ENCODE results near the gene PNPLA6.

Gene PNPLA6

GRCh38 chr19:7515645-7516151 lies 19.8 kb upstream of the PNPLA6 start, which contains the start of gene ZNF358:
ZNF358 (plus strand) TSS chr19:7516103; CDS start chr19:7519243, 3,140 bp downstream.
- H3K4me3 ChIP-seq (ENCODE audit: low read depth, low read length), result peak within 1 kb of the TSS; percentile 81
- TF ChIP-seq, protein P1, sequence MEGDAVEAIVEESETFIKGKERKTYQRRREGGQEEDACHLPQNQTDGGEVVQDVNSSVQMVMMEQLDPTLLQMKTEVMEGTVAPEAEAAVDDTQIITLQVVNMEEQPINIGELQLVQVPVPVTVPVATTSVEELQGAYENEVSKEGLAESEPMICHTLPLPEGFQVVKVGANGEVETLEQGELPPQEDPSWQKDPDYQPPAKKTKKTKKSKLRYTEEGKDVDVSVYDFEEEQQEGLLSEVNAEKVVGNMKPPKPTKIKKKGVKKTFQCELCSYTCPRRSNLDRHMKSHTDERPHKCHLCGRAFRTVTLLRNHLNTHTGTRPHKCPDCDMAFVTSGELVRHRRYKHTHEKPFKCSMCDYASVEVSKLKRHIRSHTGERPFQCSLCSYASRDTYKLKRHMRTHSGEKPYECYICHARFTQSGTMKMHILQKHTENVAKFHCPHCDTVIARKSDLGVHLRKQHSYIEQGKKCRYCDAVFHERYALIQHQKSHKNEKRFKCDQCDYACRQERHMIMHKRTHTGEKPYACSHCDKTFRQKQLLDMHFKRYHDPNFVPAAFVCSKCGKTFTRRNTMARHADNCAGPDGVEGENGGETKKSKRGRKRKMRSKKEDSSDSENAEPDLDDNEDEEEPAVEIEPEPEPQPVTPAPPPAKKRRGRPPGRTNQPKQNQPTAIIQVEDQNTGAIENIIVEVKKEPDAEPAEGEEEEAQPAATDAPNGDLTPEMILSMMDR (IDR thresholded peaks at IDR 0.05; ENCODE audit: low read depth, low read length), result no peak

DNA sequence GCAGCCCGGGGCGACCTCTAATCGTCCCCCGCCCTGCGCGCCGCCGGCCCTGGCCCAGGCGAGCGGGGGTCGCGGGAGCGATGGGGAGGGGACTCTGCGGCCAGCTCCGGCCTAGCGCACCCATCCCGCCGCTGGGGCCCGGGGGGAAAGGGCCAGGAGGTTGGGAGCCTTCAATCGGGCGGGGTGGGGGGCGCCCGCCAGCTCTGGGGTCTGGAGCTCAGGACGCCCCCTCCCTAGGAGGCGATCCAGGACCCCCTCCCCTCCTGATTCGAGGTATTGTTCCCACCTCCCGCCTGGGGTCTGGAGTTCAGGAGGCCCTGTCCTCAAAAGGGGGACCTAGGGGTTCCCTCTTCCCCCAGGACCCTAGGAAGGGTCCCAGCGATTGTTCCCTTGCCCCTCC lies 19.2 kb upstream of the PNPLA6 start:
- TF ChIP-seq, protein P1 (IDR thresholded peaks at IDR 0.05; ENCODE audit: low read depth, low read length), result no peak
- H3K4me3 ChIP-seq (ENCODE audit: low read depth, low read length), result peak overlapping the region; percentile 81

DNA sequence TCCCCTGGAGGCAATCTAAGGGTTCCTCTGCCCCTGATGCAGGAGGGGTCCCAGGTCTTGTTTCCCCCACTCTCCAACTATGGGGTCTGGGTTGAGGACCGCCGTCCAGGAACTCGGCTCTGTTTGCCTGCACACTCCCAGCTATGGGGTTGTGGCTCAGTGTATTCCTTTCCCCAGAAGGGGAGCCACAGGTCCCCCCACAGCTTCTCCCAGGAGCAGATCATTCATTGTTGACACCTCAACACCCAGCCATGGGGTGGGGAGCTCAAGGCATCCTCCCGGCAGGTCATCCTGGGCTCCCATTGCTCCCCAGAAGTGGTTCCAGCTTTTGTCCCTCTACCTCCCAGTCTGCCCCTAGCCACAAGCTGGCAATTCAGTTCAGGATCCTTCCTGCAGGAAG lies 18.6 kb upstream of the PNPLA6 start:
- TF ChIP-seq, protein P1 (IDR thresholded peaks at IDR 0.05; ENCODE audit: low read depth, low read length), result no peak
- peak overlapping the region; percentile 81 for H3K4me3 ChIP-seq (ENCODE audit: low read depth, low read length)

DNA sequence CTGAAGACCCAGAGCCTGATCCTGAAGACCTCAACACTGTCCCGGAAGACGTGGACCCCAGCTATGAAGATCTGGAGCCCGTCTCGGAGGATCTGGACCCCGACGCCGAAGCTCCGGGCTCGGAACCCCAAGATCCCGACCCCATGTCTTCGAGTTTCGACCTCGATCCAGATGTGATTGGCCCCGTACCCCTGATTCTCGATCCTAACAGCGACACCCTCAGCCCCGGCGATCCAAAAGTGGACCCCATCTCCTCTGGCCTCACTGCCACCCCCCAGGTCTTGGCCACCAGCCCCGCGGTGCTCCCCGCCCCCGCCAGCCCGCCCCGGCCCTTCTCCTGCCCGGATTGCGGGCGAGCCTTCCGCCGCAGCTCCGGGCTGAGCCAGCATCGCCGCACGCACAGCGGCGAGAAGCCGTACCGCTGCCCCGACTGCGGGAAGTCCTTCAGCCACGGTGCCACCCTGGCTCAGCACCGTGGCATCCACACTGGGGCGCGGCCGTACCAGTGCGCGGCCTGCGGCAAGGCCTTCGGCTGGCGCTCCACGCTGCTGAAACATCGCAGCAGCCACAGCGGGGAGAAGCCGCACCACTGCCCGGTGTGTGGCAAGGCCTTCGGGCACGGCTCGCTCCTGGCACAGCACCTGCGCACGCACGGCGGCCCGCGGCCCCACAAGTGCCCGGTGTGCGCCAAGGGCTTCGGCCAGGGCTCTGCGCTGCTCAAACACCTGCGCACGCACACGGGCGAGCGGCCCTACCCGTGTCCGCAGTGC lies 16.0 kb upstream of the PNPLA6 start:
- TF ChIP-seq, protein P1 (IDR thresholded peaks at IDR 0.05; ENCODE audit: low read depth, low read length), result no peak

GRCh38 chr19:7520131-7521051 lies 15.1 kb upstream of the PNPLA6 start:
- H3K4me3 ChIP-seq (ENCODE audit: low read depth, low read length), result no peak overlapping the region
- TF ChIP-seq, protein P1 (IDR thresholded peaks at IDR 0.05; ENCODE audit: low read depth, low read length), result no peak

More for the DNA sequence above, 16.0 kb upstream of the PNPLA6 start:
- no peak overlapping the region for H3K4me3 ChIP-seq (ENCODE audit: low read depth, low read length)

DNA sequence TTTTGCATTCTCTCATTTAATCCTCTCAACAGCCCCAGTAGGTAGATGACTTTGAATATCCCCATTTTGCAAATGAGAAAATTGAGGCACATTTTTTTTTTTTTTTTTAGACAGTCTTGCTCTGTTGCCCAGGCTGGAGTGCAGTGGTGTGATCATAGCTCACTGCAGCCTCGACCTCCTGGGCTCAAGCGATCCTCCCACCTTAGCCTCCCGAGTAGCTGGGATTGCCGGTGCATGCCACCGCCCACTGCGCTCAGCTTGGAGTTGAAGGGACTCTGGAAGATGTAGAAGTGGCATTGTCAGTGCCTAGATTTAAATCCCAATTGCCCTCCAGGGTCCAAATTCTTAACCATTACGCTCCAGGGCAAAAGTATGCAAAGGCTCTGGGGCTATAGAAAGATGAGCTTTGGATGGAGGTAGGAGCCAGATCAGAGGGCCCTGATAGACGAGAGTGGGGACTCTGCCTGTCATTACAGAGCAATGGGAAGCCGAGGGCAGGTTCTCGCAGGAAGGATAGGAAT lies 13.9 kb upstream of the PNPLA6 start:
- TF ChIP-seq, protein P1 (IDR thresholded peaks at IDR 0.05; ENCODE audit: low read depth, low read length), result no peak
- H3K4me3 ChIP-seq (ENCODE audit: low read depth, low read length), result peak overlapping the region; percentile 81
